HepG2 (cell line): ENCODE measurements around the gene FAM83G. TPM values are rescaled to one million over a fixed set of nuclear protein-coding genes. Genes with fewer than 3 reads are reported as not detected.

ENCODE experiments used
- CBX5 ChIP-seq: sonication (generic); formaldehyde crosslinking; IDR thresholded peaks from 2 replicates; pipeline ENCODE4 v1.4.0; 2020; ENCODE audit warnings: missing genetic modification reagents, borderline replicate concordance
- FOXO1 ChIP-seq: sonication (generic); formaldehyde crosslinking; IDR thresholded peaks from 2 replicates; pipeline ENCODE4 v1.4.0; 2020; ENCODE audit warnings: missing genetic modification reagents
- GATA4 ChIP-seq: sonication (generic); IDR thresholded peaks from 2 replicates; pipeline ENCODE4 v1.6.1; 2016; ENCODE audit warnings: antibody characterized with exemption, low read depth, borderline replicate concordance
- NBN ChIP-seq: fragments of 450-650 bp; conservative IDR thresholded peaks from 2 replicates; pipeline ENCODE4 v1.6.1; 2017
- PHF20 ChIP-seq: sonication (generic); formaldehyde crosslinking; IDR thresholded peaks from 2 replicates; pipeline ENCODE4 v1.5.0; 2020; ENCODE audit warnings: mild to moderate bottlenecking, missing genetic modification reagents
- PRDM4 ChIP-seq: sonication (generic); formaldehyde crosslinking; IDR thresholded peaks from 2 replicates; pipeline ENCODE4 v1.9.0; 2021; ENCODE audit warnings: missing genetic modification reagents, borderline replicate concordance
- RAD51 ChIP-seq: fragments of 450-650 bp; IDR thresholded peaks from 2 replicates; pipeline ENCODE4 v1.6.1; 2016; ENCODE audit warnings: borderline replicate concordance
- ZBTB1 ChIP-seq: sonication (generic); formaldehyde crosslinking; IDR thresholded peaks from 2 replicates; pipeline ENCODE4 v1.4.0; 2020; ENCODE audit warnings: missing genetic modification reagents, borderline replicate concordance
- ZNF646 ChIP-seq: sonication (generic); formaldehyde crosslinking; IDR thresholded peaks from 2 replicates; pipeline ENCODE4 v1.9.0; 2021; ENCODE audit warnings: mild to moderate bottlenecking, missing genetic modification reagents
- polyA plus RNA-seq, 8 experiments: library from polyadenylated mRNA; depleted of rRNA in 3 of 8; stranded (reverse) in 7 of 8; unstranded in 1 of 8; fragments of >200 nt; fragmentation: Illumina TruSeq in 4 of 8; extraction: Trizol in 4 of 8; gene quantifications; 2 replicates each; pipeline versions ENCODE4 v1.2.1 to v1.2.3, GENCODE V29; 2011 to 2016; ENCODE audit warnings: low read depth in 4 of 8, missing spikeins in 1 of 8, mixed read lengths in 1 of 8; ENCODE audit not compliant: insufficient read depth in 1 of 8
- total RNA-seq, 5 experiments: library from RNA; depleted of rRNA; stranded (reverse); fragments of >200 nt; fragmentation: Illumina TruSeq; extraction: Trizol; gene quantifications; 2 replicates each; pipeline ENCODE4 v1.2.3, GENCODE V29; 2016; ENCODE audit warnings: low read depth in 1 of 5
- TF ChIP-seq, protein P1 (sequence below): sonication (generic); formaldehyde crosslinking; IDR thresholded peaks from 2 replicates; pipeline ENCODE4 v1.4.0; 2020; ENCODE audit warnings: low read depth, mild to moderate bottlenecking, missing genetic modification reagents
- TF ChIP-seq, protein P2 (sequence below): sonication (generic); formaldehyde crosslinking; IDR thresholded peaks from 2 replicates; pipeline ENCODE4; 2020; ENCODE audit warnings: missing genetic modification reagents, mild to moderate bottlenecking, borderline replicate concordance
- TF ChIP-seq, protein P3 (sequence below): sonication (generic); formaldehyde crosslinking; IDR thresholded peaks from 2 replicates; pipeline ENCODE4 v1.4.0; 2020; ENCODE audit warnings: missing genetic modification reagents, mild to moderate bottlenecking, borderline replicate concordance

Gene FAM83G
- total and polyA plus RNA-seq, 2 of the 13 experiments (the other 11 are each of a cell fraction or from before 2014, with no cell fraction given), result 13.7 to 18.6 TPM

DNA sequence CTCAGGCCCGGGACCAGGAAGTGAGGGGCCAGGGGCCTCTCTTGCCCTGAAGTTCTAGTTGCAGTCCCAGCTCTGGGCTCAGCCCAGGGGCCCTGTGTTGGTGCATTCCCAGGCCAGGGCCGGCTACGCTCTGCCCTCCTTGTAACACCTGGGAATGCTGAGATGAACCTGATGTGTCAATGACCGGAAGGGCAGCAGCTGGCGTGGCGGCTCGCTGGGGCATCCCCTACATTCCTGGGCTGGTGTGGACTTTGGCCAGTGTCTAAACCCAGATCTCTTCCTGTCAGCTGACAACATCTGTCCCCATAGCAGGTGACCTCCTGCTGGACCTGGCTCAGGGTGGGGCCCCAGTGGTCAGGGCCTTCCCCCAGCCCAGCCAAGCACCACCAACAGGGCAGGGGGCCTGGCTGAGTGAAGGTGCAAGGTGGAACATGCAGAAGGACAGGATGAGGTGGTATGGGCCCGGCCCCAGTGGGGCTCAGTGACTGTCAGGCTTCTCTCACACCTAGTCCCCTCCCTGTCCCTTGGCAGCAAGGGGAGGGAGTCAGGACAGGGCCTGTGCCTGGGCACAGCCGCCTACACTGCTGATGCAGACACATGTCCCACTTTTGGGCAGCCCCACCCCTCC lies 15.9 kb downstream of the FAM83G start (continued):
- TF ChIP-seq FOXO1 (peak; percentile 94), CBX5 (CRISPR knock-in tag) (peak; percentile 99), ZNF646 (CRISPR knock-in tag) (no peak), ZBTB1 (no peak), NBN (no peak), PRDM4 (no peak), GATA4 (no peak; the same call in 1 of the 2 replicates), PHF20 (CRISPR knock-in tag) (peak; percentile 80), RAD51 (peak; percentile 82)
- TF ChIP-seq, protein P1, sequence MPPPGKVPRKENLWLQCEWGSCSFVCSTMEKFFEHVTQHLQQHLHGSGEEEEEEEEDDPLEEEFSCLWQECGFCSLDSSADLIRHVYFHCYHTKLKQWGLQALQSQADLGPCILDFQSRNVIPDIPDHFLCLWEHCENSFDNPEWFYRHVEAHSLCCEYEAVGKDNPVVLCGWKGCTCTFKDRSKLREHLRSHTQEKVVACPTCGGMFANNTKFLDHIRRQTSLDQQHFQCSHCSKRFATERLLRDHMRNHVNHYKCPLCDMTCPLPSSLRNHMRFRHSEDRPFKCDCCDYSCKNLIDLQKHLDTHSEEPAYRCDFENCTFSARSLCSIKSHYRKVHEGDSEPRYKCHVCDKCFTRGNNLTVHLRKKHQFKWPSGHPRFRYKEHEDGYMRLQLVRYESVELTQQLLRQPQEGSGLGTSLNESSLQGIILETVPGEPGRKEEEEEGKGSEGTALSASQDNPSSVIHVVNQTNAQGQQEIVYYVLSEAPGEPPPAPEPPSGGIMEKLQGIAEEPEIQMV (CRISPR knock-in tag), result no peak
- TF ChIP-seq, protein P2, sequence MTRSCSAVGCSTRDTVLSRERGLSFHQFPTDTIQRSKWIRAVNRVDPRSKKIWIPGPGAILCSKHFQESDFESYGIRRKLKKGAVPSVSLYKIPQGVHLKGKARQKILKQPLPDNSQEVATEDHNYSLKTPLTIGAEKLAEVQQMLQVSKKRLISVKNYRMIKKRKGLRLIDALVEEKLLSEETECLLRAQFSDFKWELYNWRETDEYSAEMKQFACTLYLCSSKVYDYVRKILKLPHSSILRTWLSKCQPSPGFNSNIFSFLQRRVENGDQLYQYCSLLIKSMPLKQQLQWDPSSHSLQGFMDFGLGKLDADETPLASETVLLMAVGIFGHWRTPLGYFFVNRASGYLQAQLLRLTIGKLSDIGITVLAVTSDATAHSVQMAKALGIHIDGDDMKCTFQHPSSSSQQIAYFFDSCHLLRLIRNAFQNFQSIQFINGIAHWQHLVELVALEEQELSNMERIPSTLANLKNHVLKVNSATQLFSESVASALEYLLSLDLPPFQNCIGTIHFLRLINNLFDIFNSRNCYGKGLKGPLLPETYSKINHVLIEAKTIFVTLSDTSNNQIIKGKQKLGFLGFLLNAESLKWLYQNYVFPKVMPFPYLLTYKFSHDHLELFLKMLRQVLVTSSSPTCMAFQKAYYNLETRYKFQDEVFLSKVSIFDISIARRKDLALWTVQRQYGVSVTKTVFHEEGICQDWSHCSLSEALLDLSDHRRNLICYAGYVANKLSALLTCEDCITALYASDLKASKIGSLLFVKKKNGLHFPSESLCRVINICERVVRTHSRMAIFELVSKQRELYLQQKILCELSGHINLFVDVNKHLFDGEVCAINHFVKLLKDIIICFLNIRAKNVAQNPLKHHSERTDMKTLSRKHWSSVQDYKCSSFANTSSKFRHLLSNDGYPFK, result peak; percentile 77; the same call in 1 of the 2 replicates
- TF ChIP-seq, protein P3, sequence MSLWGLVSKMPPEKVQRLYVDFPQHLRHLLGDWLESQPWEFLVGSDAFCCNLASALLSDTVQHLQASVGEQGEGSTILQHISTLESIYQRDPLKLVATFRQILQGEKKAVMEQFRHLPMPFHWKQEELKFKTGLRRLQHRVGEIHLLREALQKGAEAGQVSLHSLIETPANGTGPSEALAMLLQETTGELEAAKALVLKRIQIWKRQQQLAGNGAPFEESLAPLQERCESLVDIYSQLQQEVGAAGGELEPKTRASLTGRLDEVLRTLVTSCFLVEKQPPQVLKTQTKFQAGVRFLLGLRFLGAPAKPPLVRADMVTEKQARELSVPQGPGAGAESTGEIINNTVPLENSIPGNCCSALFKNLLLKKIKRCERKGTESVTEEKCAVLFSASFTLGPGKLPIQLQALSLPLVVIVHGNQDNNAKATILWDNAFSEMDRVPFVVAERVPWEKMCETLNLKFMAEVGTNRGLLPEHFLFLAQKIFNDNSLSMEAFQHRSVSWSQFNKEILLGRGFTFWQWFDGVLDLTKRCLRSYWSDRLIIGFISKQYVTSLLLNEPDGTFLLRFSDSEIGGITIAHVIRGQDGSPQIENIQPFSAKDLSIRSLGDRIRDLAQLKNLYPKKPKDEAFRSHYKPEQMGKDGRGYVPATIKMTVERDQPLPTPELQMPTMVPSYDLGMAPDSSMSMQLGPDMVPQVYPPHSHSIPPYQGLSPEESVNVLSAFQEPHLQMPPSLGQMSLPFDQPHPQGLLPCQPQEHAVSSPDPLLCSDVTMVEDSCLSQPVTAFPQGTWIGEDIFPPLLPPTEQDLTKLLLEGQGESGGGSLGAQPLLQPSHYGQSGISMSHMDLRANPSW (CRISPR knock-in tag), result peak; percentile 98
